HT-29 (cell line): ENCODE results near the gene VRK1. TPM values are rescaled to one million over a fixed set of nuclear protein-coding genes. Genes with fewer than 3 reads are reported as not detected.

Source experiments
- DNase-seq: peaks from one replicate; pipeline ENCODE4 v3.0.0-alpha.2; 2015; ENCODE audit warnings: low spot score
- total RNA-seq: library from RNA; depleted of rRNA; stranded (reverse); fragments of >200 nt; shearing (Covaris generic); gene quantifications from 2 replicates; pipeline ENCODE4 v1.2.3, GENCODE V29; 2014

The VRK1 gene
- total RNA-seq, 1 experiment from 2014 or later, result 14.6 TPM

DNA sequence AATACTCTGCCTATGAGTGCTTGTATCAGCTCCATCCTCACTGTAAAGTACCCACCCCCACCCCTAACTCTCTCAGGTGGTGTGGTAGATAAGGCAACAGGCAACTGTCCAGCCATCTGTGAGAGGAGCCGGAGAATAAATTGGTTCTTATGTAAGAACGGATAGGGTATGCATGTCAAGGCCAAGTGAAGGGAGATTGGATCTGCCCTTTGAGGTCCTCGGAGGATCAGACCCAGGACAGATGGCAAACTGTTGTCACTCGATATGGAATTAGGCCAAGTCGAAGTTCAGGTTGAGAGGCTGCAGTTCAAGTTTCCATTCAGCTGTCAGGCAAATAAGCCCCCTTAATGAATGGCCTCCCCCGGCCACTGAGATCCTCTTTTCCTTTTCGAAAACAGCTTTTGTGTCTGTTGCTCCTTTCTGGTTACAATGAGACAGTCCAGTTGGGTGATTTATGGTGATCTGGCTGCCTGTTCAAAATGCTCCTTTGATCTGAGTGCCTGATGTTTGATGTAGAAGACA, 120.3 kb downstream of the VRK1 start:
- no peak for DNase-seq

DNA sequence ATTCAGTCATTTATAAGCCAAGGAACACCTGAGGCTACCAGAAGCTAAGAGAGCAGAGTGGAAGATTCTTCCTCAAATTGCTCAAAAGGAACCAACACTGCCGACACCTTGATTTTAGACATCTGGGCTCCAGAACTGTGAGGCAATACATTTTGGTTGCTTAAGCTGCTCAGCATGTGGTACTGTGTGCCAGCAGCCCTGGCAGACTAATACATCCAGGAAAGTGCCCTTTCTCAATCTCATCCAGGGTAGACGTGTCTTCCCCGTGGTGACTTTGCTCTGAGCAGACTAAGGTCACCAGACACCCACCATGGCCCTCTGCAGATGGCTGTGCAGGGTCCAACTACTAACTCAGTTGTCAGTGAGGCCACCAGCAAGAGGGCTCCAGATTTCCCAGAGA, 122.8 kb downstream of the VRK1 start:
- DNase-seq, result no peak

DNA sequence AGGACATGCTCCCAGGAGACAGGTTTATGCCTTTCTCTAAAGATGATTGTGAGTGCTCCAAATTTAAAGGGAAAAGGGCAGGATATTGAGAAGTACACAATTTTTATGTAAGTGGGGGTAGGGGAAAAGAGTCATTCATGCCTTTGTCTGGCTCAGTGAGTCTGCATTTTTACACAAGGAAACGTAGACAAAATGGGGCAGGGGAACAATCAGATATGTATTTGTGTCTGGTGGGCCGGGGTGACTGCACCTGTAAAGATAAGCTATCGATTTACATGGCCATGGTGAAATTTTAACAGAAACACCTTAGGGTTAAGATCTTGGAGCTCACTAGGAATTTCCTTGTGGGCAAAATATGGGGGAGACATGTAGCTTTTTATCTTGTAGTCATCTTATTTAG, 123.6 kb downstream of the VRK1 start:
- no peak for DNase-seq

DNA sequence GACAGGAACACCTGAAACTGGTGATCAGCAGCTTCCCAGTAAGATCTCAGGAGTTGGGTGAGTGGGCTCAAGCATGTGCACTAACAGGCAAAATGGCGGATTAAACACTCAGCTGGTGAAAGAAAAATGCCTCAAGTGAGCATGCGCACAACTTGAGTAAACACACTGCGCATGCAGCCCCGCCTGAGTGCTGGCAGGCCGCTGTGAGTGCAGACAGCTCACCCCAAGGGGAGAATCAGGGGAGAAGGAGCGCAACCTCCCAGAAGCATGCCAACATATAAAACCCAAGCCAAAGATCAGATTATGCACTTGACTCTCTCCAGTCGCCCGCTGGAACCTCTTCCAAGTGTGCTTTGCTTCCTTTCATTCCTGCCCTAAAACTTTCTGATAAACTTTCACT, 125.8 kb downstream of the VRK1 start:
- no peak for DNase-seq

DNA sequence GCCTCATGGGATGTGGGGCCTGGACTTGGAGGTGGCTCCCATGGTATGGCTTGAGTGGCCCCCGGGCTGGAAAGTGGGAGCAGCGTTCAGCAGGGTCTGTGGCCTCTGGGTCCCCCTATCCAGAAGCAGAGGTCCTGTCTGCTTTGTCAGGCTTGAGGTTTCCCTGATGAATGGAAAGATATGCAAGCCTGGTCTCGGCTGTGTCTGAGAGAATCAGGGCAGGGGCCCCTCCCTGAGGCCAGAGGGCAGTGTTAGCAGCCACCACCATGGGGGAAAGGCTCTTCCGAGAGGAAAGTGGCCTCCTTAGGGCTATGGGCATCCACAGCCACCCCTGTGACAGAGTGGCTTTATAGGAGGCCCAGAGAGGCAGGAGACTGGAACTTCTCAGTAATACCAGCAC, 128.2 kb downstream of the VRK1 start:
- DNase-seq, result no peak

DNA sequence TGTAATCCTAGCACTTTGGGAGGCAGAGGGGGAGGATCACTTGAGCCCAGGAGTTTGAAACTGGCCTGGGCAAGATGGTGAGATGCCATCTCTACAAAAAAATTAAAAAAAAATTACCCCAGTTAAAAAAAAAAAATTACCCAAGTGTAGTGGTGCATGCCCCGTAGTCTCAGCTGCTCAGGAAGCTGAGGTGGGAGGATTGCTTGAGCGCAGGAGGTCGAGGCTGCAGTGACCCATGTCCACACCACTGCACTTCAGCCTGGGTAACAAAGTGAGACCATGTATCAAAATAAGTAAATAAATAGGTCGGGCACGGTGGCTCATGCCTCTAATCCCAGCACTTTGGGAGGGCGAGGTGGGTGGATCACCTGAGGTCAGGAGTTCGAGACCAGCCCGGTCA, 128.8 kb downstream of the VRK1 start:
- no peak for DNase-seq

DNA sequence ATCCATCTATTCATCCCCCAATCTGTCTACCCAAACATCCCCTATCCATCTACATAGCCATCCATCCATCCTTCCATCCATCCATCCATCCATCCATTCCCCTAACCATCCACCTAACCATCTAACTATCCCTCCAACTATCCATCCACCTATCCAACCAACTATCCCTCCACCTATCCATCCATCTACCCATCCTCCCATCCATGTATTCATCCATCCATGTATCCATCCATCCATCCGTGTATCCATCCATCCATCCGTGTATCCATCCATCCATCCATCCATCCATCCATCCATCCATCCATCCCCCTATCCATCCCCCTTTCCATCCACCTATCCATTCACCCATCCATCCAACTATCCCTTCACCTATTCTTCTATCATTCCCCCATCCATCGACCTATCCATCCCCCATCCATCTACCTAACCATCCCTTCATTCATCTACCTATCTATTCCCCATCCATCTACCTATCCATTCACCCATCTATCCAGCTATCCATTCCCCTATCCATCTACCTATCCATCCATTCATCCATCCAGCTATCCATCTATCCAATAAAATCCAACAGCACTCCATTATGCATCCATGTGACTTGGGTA, 131.7 kb downstream of the VRK1 start:
- no peak for DNase-seq

DNA sequence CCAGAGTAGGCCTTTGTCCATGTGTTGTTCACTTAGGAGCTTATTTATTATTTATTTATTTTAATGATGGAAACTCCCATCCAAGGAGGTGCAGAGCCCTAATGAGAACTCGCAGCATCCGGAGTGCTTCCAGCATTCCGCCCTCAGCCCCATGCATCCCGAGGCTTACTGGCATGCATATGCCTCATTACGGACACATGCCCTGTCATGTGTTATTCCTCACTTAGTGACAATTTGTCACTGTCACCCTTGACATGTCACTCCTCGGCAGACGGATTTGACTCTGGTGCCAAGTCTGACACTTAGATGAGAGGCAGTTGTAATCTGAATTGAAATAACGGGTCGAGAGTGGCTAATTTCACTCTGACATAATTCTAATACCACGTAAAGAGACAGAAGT, 132.8 kb downstream of the VRK1 start:
- DNase-seq, result no peak

DNA sequence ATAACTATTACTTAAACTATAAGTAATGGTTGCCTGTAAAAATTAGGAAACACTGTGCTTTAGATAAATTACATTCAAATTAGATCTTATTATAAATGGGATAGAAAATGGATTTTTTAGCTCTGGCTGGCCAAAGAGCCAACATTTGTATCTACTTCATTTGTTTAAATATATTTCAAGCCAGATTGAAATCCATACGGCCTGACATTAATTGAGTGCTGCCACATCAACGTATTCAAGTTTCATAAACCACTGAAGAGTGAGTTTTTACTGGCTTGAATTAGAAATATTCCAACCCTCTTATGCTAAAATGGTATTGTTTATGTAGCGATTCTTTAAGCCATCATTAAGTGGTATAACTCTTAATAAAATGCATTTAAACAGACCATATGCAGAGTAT, 133.3 kb downstream of the VRK1 start:
- DNase-seq, result no peak
